ENCODE results near the gene CSK.

The CSK gene

GRCh38 chr15:74826364-74826819, 44.5 kb downstream of the CSK start, which contains the start of gene CPLX3:
Gene CPLX3, plus strand, starts transcription at chr15:74826627. Its CDS starts 77 bp downstream, at chr15:74826704.
- no peak for DNase-seq (ENCODE audit: low read depth)

- DNase-seq (ENCODE audit: low read depth), result no peak
These were observed 45.0 kb downstream of the CSK start for GRCh38 chr15:74826921-74827320.

GRCh38 chr15:74827614-74828013, 45.7 kb downstream of the CSK start:
- no peak for DNase-seq (ENCODE audit: low read depth)

GRCh38 chr15:74828835-74829234, 47.0 kb downstream of the CSK start:
- DNase-seq (ENCODE audit: low read depth), result no peak

GRCh38 chr15:74829486-74829885, 47.6 kb downstream of the CSK start:
- no peak for DNase-seq (ENCODE audit: low read depth)

- DNase-seq (ENCODE audit: low read depth), result no peak
These were observed 48.1 kb downstream of the CSK start for GRCh38 chr15:74829991-74830390.

- no peak for DNase-seq (ENCODE audit: low read depth)
These were observed 49.0 kb downstream of the CSK start for GRCh38 chr15:74830868-74831267.

GRCh38 chr15:74831813-74832495, 50.1 kb downstream of the CSK start:
- DNase-seq (ENCODE audit: low read depth), result no peak

- DNase-seq (ENCODE audit: low read depth), result no peak
These were observed 50.9 kb downstream of the CSK start for GRCh38 chr15:74832826-74833225.

- no peak for DNase-seq (ENCODE audit: low read depth)
These were observed 51.7 kb downstream of the CSK start for GRCh38 chr15:74833376-74834107.

- peak; percentile 33 for DNase-seq (ENCODE audit: low read depth)
These were observed 53.5 kb downstream of the CSK start for GRCh38 chr15:74835312-74835823.

GRCh38 chr15:74836846-74837245, 55.0 kb downstream of the CSK start:
- DNase-seq (ENCODE audit: low read depth), result no peak

GRCh38 chr15:74837482-74838136, 55.7 kb downstream of the CSK start:
- no peak for DNase-seq (ENCODE audit: low read depth)

- DNase-seq (ENCODE audit: low read depth), result no peak
These were observed 56.2 kb downstream of the CSK start for GRCh38 chr15:74838137-74838516.

- no peak for DNase-seq (ENCODE audit: low read depth)
These were observed 57.1 kb downstream of the CSK start for GRCh38 chr15:74838746-74839525.

GRCh38 chr15:74839526-74840395, 57.9 kb downstream of the CSK start:
- no peak for DNase-seq (ENCODE audit: low read depth)

GRCh38 chr15:74840851-74841775, 59.2 kb downstream of the CSK start:
- no peak for DNase-seq (ENCODE audit: low read depth)

GRCh38 chr15:74841891-74842373, 60.1 kb downstream of the CSK start:
- no peak for DNase-seq (ENCODE audit: low read depth)

- peak; percentile 82 for DNase-seq (ENCODE audit: low read depth)
These were observed 60.9 kb downstream of the CSK start, which contains the start of gene ULK3 for GRCh38 chr15:74842581-74843444. Gene ULK3, minus strand, starts transcription at chr15:74843156. Its CDS starts 51 bp downstream, at chr15:74843105.
